ENCODE results near the gene PRCD. TPM values are rescaled to one million over a fixed set of nuclear protein-coding genes. Genes with fewer than 3 reads are reported as not detected.
"Not testable (repeated sequence)": the region's sequence is repeated elsewhere in the genome, so short reads cannot be mapped to it uniquely, and the experiment has no call there.

The PRCD gene
- total and polyA plus RNA-seq, 2 experiments from 2014 or later: 0.43 to 3.4 TPM

GRCh38 chr17:76530095-76530723 lies 9.6 kb upstream of the PRCD start:
- 14 to 17% methylated on average over 20 to 23 of the region's 23 CpGs for WGBS, 2 experiments (ENCODE audit: low coverage in 1 of 2, low lambda C conversion rate in 2 of 2, missing lambda C conversion rate in 2 of 2)
- no peaks in the 10 kb centered on the region for H3K79me2 ChIP-seq (ENCODE audit: insufficient read depth)
- in situ Hi-C loops (cut with MboI): no loop called here
- peak overlapping the region; percentile 57 for H3K4me2 ChIP-seq (ENCODE audit: unreplicated experiment)
- peak overlapping the region; percentile 82 for H3K9ac ChIP-seq
- peaks cover 5% of the 10 kb centered on the region; the same call in 1 of the 2 replicates for H3F3A ChIP-seq (ENCODE audit: insufficient read depth)
- H3K36me3 ChIP-seq (ENCODE audit: low read depth): no peaks in the 10 kb centered on the region
- H3K4me3 ChIP-seq: 0 out of 2 replicates have a peak overlapping the region, but pooled peaks have one; percentile 8
- no peaks in the 10 kb centered on the region for H3K9me3 ChIP-seq (ENCODE audit: low read depth)
- H3K27ac ChIP-seq: peak overlapping the region; percentile 94
- H3K27me3 ChIP-seq (replicated peaks; ENCODE audit: insufficient read depth): no peaks in the 10 kb centered on the region
- TF ChIP-seq EZH2 (IDR thresholded peaks at IDR 0.05; ENCODE audit: insufficient read depth, poor library complexity, severe bottlenecking) (no peak), EZH2phosphoT487 (IDR thresholded peaks at IDR 0.05; ENCODE audit: insufficient read depth, low read depth) (no peak)
- H2AFZ ChIP-seq: peak overlapping the region; percentile 61
- H3K4me1 ChIP-seq (ENCODE audit: insufficient read depth): peaks cover 24% of the 10 kb centered on the region
- peak; percentile 81 for DNase-seq
- no peaks in the 10 kb centered on the region for H3K9me2 ChIP-seq (ENCODE audit: insufficient read depth)
- no peaks in the 10 kb centered on the region for H4K20me1 ChIP-seq (ENCODE audit: insufficient read depth)

GRCh38 chr17:76530811-76531485 lies 8.9 kb upstream of the PRCD start:
- Histone ChIP-seq H3K79me2 (ENCODE audit: insufficient read depth) (no peaks in the 10 kb centered on the region), H3K9me2 (ENCODE audit: insufficient read depth) (no peaks in the 10 kb centered on the region), H4K20me1 (ENCODE audit: insufficient read depth) (no peaks in the 10 kb centered on the region), H3K4me2 (ENCODE audit: unreplicated experiment) (no peak overlapping the region), H3K4me3 (no peak overlapping the region), H3K9me3 (ENCODE audit: low read depth) (no peaks in the 10 kb centered on the region), H2AFZ (peak overlapping the region; percentile 61), H3K9ac (peak overlapping the region; percentile 82), H3K27ac (peak overlapping the region; percentile 94), H3K27me3 (replicated peaks; ENCODE audit: insufficient read depth) (no peaks in the 10 kb centered on the region), H3K4me1 (ENCODE audit: insufficient read depth) (peaks cover 22% of the 10 kb centered on the region), H3K36me3 (ENCODE audit: low read depth) (no peaks in the 10 kb centered on the region), H3F3A (ENCODE audit: insufficient read depth) (peaks cover 5% of the 10 kb centered on the region; the same call in 1 of the 2 replicates)
- in situ Hi-C loops (cut with MboI): no loop called here
- WGBS, 2 experiments (ENCODE audit: low coverage in 1 of 2, low lambda C conversion rate in 2 of 2, missing lambda C conversion rate in 2 of 2): 94 to 96% methylated on average over 25 to 30 of the region's 32 CpGs
- no peak for TF ChIP-seq EZH2 (IDR thresholded peaks at IDR 0.05; ENCODE audit: insufficient read depth, poor library complexity, severe bottlenecking)
- TF ChIP-seq EZH2phosphoT487 (IDR thresholded peaks at IDR 0.05; ENCODE audit: insufficient read depth, low read depth): no peak
- no peak for DNase-seq

GRCh38 chr17:76531486-76532038 lies 8.3 kb upstream of the PRCD start:
- Histone ChIP-seq H3K9me2 (ENCODE audit: insufficient read depth) (no peaks in the 10 kb centered on the region), H3K4me1 (ENCODE audit: insufficient read depth) (peaks cover 22% of the 10 kb centered on the region), H2AFZ (no peak overlapping the region), H3F3A (ENCODE audit: insufficient read depth) (peaks cover 5% of the 10 kb centered on the region; the same call in 1 of the 2 replicates), H4K20me1 (ENCODE audit: insufficient read depth) (no peaks in the 10 kb centered on the region), H3K36me3 (ENCODE audit: low read depth) (no peaks in the 10 kb centered on the region), H3K9me3 (ENCODE audit: low read depth) (no peaks in the 10 kb centered on the region), H3K27me3 (replicated peaks; ENCODE audit: insufficient read depth) (no peaks in the 10 kb centered on the region), H3K4me3 (no peak overlapping the region), H3K4me2 (ENCODE audit: unreplicated experiment) (no peak overlapping the region), H3K27ac (no peak overlapping the region), H3K9ac (no peak overlapping the region), H3K79me2 (ENCODE audit: insufficient read depth) (no peaks in the 10 kb centered on the region)
- TF ChIP-seq EZH2phosphoT487 (IDR thresholded peaks at IDR 0.05; ENCODE audit: insufficient read depth, low read depth): no peak
- no peak for TF ChIP-seq EZH2 (IDR thresholded peaks at IDR 0.05; ENCODE audit: insufficient read depth, poor library complexity, severe bottlenecking)
- in situ Hi-C loops (cut with MboI): no loop called here
- 81 to 90% methylated on average over 17 to 18 of the region's 18 CpGs for WGBS, 2 experiments (ENCODE audit: low coverage in 1 of 2, low lambda C conversion rate in 2 of 2, missing lambda C conversion rate in 2 of 2)
- DNase-seq: no peak

- Histone ChIP-seq H3K36me3 (ENCODE audit: low read depth) (no peaks in the 10 kb centered on the region), H3K27me3 (replicated peaks; ENCODE audit: insufficient read depth) (no peaks in the 10 kb centered on the region), H3K79me2 (ENCODE audit: insufficient read depth) (no peaks in the 10 kb centered on the region), H3F3A (ENCODE audit: insufficient read depth) (peaks cover 5% of the 10 kb centered on the region; the same call in 1 of the 2 replicates), H3K9me3 (ENCODE audit: low read depth) (no peaks in the 10 kb centered on the region), H3K4me3 (no peak overlapping the region), H3K4me2 (ENCODE audit: unreplicated experiment) (no peak overlapping the region), H3K9ac (no peak overlapping the region), H3K4me1 (ENCODE audit: insufficient read depth) (peaks cover 22% of the 10 kb centered on the region), H3K9me2 (ENCODE audit: insufficient read depth) (no peaks in the 10 kb centered on the region), H4K20me1 (ENCODE audit: insufficient read depth) (no peaks in the 10 kb centered on the region), H3K27ac (no peak overlapping the region), H2AFZ (no peak overlapping the region)
- TF ChIP-seq EZH2phosphoT487 (IDR thresholded peaks at IDR 0.05; ENCODE audit: insufficient read depth, low read depth) (no peak), EZH2 (IDR thresholded peaks at IDR 0.05; ENCODE audit: insufficient read depth, poor library complexity, severe bottlenecking) (no peak)
- in situ Hi-C loops (cut with MboI): no loop called here
- DNase-seq: no peak
- whole genome bisulfite sequencing, 2 experiments (ENCODE audit: low coverage in 1 of 2, low lambda C conversion rate in 2 of 2, missing lambda C conversion rate in 2 of 2): 88% methylated on average over 8 of the region's 8 CpGs
Observed at GRCh38 chr17:76532072-76532651, 7.7 kb upstream of the PRCD start.

- H3K27ac ChIP-seq; H3K9me3 ChIP-seq (ENCODE audit: low read depth); in situ Hi-C loops (cut with MboI); H3F3A ChIP-seq (ENCODE audit: insufficient read depth); H3K36me3 ChIP-seq (ENCODE audit: low read depth); H4K20me1 ChIP-seq (ENCODE audit: insufficient read depth); DNase-seq; H3K79me2 ChIP-seq (ENCODE audit: insufficient read depth); H2AFZ ChIP-seq; H3K4me2 ChIP-seq (ENCODE audit: unreplicated experiment); H3K27me3 ChIP-seq (replicated peaks; ENCODE audit: insufficient read depth); H3K4me3 ChIP-seq; H3K9ac ChIP-seq; H3K9me2 ChIP-seq (ENCODE audit: insufficient read depth): not testable (repeated sequence)
- peaks cover 20% of the 10 kb centered on the region for H3K4me1 ChIP-seq (ENCODE audit: insufficient read depth)
- 91 to 95% methylated on average over 9 of the region's 9 CpGs for WGBS, 2 experiments (ENCODE audit: low coverage in 1 of 2, low lambda C conversion rate in 2 of 2, missing lambda C conversion rate in 2 of 2)
Observed at GRCh38 chr17:76533640-76534359, 6.0 kb upstream of the PRCD start.

All from GM23248 (cell line).